GM19397 (cell line): ENCODE measurements around the gene FBH1.
"Not testable (repeated sequence)": the region's sequence is repeated elsewhere in the genome, so short reads cannot be mapped to it uniquely, and the experiment has no call there.

Experiments used
- ATAC-seq: cut with Tn5 transposase; IDR thresholded peaks from one replicate; pipeline ENCODE4 v1.9.1; 2021; ENCODE audit warnings: mild to moderate bottlenecking, moderate library complexity; ENCODE audit not compliant: unreplicated experiment

Gene FBH1

GRCh38 chr10:5873515-5873995 is 16.5 kb upstream of the FBH1 start:
- no peak for ATAC-seq

GRCh38 chr10:5876181-5876768 is 13.8 kb upstream of the FBH1 start:
- ATAC-seq = no peak

DNA sequence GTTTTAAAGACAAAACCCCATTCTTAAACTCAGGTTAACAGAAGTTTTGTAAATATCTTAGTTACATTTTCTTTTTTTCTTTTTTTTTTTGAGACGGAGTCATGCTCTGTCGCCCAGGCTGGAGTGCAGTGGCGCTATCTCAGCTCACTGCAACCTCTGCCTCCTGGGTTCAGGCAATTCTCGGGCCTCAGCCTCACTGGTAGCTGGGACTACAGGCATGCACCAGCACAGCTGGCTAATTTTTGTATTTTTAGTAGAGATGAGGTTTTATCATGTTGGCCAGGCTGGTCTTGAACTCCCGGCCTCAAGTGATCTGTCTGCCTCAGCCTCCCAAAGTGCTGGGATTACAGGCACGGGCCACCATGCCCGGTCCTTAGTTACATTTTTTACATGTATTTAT is 13.0 kb upstream of the FBH1 start:
- not testable (repeated sequence) for ATAC-seq

GRCh38 chr10:5882961-5883360 is 7.1 kb upstream of the FBH1 start:
- no peak for ATAC-seq

DNA sequence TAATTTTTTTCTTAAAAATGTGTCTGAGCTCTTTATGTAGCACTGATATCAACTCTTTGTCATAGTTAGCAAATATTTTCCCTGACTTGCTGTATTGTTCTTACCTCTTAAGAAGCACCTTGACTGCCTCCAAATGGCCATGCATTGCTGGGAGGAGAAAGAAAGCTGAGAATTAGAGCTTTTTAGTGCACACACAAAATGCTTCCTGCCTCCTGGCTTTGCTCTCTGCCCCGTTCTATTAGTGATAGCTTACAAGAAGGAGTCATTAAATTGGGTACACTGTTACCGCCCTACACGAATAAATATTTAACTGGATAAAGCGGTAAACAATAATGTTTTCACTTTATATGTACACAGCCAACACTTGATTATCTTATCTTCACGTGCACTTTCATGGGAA is 4.4 kb upstream of the FBH1 start:
- ATAC-seq = no peak

DNA sequence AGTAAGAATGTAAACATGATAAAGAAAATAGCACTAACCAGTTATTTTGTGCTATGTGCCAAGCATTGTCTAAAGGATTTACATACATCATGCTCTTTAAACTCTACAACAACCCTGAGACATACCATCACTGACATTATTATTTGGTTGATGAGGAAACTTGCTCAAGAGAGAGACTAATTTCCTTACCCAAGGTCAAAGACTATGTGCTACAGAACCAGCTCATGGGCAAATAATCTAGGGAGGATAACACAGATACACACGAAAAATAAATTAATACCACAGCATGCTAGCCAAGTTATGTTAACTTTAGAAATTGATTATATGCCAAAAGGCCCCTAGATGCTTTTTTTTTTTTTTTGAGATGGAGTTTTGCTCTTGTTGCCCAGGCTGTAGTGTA is 3.0 kb upstream of the FBH1 start:
- ATAC-seq = no peak

DNA sequence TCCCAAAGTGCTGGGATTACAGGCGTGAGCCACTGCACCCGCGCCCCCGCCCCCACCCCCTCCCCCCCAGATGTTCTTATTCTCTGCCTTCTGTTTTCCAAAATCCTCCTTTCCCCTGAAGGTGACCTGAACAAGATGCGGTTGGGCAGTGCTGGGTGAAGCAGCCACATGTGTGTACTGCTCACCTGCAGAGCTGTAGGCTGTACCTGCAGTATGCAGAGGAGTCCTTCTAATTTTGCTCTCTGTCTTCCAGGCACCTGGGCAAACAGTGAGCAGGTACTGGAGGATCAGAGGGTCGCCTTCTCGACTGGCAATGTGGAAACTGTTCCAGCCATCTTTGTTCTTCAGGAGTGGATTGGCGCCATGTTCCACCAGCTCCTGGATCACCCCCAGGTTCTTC is 2.4 kb upstream of the FBH1 start:
- no peak for ATAC-seq

DNA sequence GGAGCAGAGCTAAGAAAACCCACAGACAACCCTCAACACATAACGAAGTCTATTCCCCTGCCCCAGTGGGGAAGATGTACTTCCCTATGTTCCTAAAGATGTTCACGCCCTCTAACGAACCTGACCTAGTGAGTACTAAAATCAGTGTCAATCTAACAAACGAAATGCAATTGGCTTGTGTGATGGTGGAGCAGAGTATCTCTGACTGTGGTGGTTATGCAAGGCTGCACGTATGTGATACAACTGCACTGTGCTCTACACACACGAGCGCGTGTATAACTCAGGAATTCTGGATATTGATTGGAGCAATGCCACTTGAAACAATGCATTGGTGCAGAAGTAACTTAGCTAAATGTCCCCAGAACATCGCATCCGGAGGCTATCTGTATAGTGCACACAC is 1.7 kb upstream of the FBH1 start:
- no peak for ATAC-seq

- peak; percentile 30 for ATAC-seq
Measured at GRCh38 chr10:5888843-5889623, 1.0 kb upstream of the FBH1 start.

GRCh38 chr10:5890452-5890915 is 441 bp downstream of the FBH1 start:
- peak; percentile 6 for ATAC-seq

DNA sequence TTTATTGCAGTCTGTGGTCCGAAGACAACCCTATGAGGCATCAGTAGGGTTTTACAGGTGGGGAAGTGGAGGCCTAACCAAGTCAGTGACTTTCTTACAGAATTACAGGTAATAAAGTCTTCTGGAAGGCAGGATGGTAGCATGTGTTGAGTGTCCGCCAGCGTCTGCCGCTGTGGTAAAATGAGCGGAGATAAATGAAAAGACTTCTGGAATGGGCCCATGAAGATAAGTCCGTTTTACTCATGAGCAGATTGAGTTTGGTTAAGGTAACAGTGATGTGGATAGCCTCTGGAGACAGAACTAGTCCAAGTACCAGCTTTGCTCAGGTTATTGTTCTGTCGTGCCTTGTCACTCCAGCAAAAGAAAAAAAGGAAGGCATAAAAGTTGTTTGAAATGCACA is 966 bp downstream of the FBH1 start:
- no peak for ATAC-seq

DNA sequence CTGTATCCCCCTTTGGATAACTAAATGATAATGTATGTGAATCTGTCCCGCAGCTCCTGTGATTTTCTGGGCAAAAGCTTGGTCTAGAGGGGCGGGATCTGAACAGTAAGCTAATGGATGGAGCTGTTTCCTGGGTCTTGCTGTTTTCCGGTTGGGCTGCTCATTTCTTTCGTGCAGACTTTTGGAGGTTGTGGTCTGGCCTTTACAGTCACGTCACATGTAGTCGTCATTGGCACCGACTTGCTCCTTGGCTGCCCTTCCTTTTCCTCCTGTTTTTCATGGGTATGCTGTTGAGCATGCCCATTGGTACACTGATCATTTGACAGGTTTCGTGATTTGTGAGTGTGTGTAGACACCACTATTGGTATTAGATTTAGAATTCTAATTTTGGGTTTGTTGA is 2.0 kb downstream of the FBH1 start:
- ATAC-seq = no peak

DNA sequence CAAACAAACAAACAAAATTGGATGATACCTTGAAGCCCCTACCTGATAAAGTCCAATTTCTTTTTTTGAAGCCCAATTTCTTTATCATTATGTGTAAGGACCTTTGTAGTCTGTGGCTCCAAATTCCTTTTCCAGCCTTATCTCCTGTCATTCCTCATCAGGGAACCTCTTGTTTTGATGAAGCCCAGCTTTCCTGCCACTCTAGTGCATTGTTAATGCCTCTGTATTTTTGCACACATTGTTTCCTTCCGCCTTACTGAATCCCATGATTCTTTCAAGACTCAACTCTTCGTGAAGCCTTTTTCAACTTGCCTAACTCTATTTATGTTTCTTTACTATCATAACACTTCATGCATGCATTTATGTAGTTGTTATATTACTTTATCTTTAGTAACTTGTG is 3.3 kb downstream of the FBH1 start:
- ATAC-seq = no peak

GRCh38 chr10:5894403-5894802 is 4.4 kb downstream of the FBH1 start:
- ATAC-seq = no peak

GRCh38 chr10:5894873-5895272 is 4.8 kb downstream of the FBH1 start:
- no peak for ATAC-seq

DNA sequence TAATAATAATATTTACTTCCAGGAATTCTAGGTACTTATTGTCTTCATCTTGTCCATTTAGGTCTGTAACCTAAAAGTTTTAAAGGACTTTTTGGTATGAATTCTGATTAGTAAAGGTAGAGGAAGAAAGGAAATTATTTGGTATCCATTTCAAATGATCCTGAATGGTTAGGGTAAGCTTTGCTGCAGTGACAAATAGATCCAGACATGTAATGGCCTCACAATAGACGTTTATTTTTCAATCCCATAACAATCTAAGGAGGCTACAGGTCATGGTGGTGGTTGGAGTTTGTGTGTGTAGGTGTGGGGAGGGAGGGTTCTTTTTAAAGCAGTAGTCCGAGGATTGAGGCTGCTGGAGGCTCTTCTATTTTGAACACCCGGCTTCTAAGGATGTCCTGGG is 5.3 kb downstream of the FBH1 start:
- ATAC-seq = no peak

DNA sequence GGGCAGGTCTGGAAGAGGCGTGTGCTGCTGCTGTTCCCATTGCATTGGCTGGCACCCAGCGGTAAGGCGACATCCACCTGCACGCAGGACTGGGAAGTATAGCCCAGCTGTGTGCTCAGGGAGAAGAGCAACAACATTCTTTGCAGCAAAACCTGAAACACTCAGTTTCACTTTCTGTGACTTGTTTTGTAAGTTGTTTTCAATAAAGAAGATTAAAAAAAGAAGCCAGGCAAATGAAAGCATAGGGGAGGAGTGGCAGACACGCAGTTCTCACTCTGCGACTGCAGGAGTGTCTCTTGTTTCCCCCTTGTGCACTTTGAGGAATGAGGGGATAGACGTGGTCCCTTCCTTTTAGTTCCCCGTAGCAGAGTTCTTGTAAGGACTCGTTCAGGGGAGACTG is 5.8 kb downstream of the FBH1 start:
- peak; percentile 74 for ATAC-seq

- ATAC-seq = no peak
Measured at GRCh38 chr10:5896208-5897052, 6.4 kb downstream of the FBH1 start.

GRCh38 chr10:5897053-5897340 is 7.0 kb downstream of the FBH1 start:
- no peak for ATAC-seq

- ATAC-seq = no peak
Measured at GRCh38 chr10:5897504-5897903, 7.5 kb downstream of the FBH1 start.

DNA sequence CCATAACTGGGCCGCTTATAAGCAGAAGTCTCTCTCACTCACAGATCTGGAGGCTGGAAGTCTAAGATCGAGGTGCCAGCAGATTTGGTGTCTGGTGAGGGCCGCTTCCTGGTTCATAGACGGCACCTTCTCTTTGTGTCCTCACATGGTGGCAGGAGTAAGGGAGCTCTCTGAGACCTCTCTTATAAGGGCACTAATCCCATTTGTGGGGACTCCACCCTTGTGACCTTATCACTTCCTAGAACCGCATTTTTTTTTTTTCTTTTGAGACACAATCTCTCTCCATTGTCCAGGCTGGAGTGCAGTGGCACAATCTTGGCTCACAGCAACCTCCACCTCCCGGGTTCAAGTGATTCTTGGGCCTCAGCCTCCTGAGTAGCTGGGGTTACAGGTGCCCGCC is 8.1 kb downstream of the FBH1 start:
- ATAC-seq = no peak

- no peak for ATAC-seq
Measured at GRCh38 chr10:5900247-5900646, 10.2 kb downstream of the FBH1 start.
